Measurements from ENCODE around the gene JUNB.

JUNB gene

GRCh38 chr19:12791345-12792050, at the start of gene JUNB:
JUNB (plus strand) TSS chr19:12791486; CDS start chr19:12791772, 286 bp downstream.
- DNase-seq, result peak; percentile 95 to 98

GRCh38 chr19:12745166-12745897, 46.0 kb upstream of the JUNB start:
- no peak for DNase-seq

GRCh38 chr19:12748489-12748888, 42.8 kb upstream of the JUNB start:
- no peak for DNase-seq

- DNase-seq, result no peak
Measured at GRCh38 chr19:12749938-12750521, 41.3 kb upstream of the JUNB start.

- DNase-seq, result no peak
Measured at GRCh38 chr19:12750851-12751250, 40.4 kb upstream of the JUNB start.

GRCh38 chr19:12751635-12752034, 39.7 kb upstream of the JUNB start, which contains the start of gene BEST2:
BEST2 (plus strand) TSS chr19:12751791; CDS start chr19:12752593, 802 bp downstream.
- DNase-seq, result no peak

GRCh38 chr19:12752056-12752781, 39.1 kb upstream of the JUNB start:
- DNase-seq, result no peak

GRCh38 chr19:12754465-12755196, 36.7 kb upstream of the JUNB start:
- DNase-seq, result no peak

GRCh38 chr19:12756150-12756883, 35.0 kb upstream of the JUNB start:
- no peak for DNase-seq

GRCh38 chr19:12757544-12758274, 33.6 kb upstream of the JUNB start:
- peak in 1 of 2 donors; percentile 2 for DNase-seq

- no peak for DNase-seq
Measured at GRCh38 chr19:12759686-12760085, 31.6 kb upstream of the JUNB start.

- no peak for DNase-seq
Measured at GRCh38 chr19:12763100-12763499, 28.2 kb upstream of the JUNB start.

- no peak for DNase-seq
Measured at GRCh38 chr19:12764698-12765097, 26.6 kb upstream of the JUNB start.

- peak; percentile 60 to 70 for DNase-seq
Measured at GRCh38 chr19:12766051-12766521, 25.2 kb upstream of the JUNB start.

- DNase-seq, result no peak
Measured at GRCh38 chr19:12767150-12767549, 24.1 kb upstream of the JUNB start.

GRCh38 chr19:12767666-12768065, 23.6 kb upstream of the JUNB start:
- DNase-seq, result no peak

- DNase-seq, result no peak
Measured at GRCh38 chr19:12769689-12770088, 21.6 kb upstream of the JUNB start.

GRCh38 chr19:12770922-12771321, 20.4 kb upstream of the JUNB start:
- DNase-seq, result no peak

GRCh38 chr19:12772323-12772722, 19.0 kb upstream of the JUNB start:
- no peak for DNase-seq

- DNase-seq, result no peak
Measured at GRCh38 chr19:12773571-12773970, 17.7 kb upstream of the JUNB start.
